WTC11 (cell line): Measurements from ENCODE around the gene RAB34. TPM values are rescaled to one million over a fixed set of nuclear protein-coding genes. Genes with fewer than 3 reads are reported as not detected.

Experiments used
- ATAC-seq: fragments of 200-7000 bp; cut with Tn5 transposase; 2 replicates; pipeline ENCODE4 v1.10.0; 2021; ENCODE audit warnings: mild to moderate bottlenecking, moderate library complexity
- CTCF ChIA-PET: fragments of 300-600 bp; sonication (Branson Sonifier 250); formaldehyde crosslinking; loops from one replicate; lab custom pipeline; 2021; ENCODE audit warnings: antibody characterized with exemption; lab: Charles Lee
- POLR2A ChIA-PET: fragments of 350-600 bp; sonication (Branson Sonifier 250); formaldehyde crosslinking; loops from one replicate; lab custom pipeline; 2021; ENCODE audit warnings: antibody characterized with exemption; lab: Charles Lee
- DNase-seq: peaks from one replicate; pipeline ENCODE4 v3.0.0; 2021; ENCODE audit warnings: low spot score
- H3K27ac Mint-ChIP-seq: 2 replicates; pipeline ENCODE4 v1.8.0; 2021; ENCODE audit warnings: mixed read lengths
- H3K27me3 Mint-ChIP-seq: 2 replicates; pipeline ENCODE4 v1.8.0; 2021; ENCODE audit warnings: low read depth, mild to moderate bottlenecking, moderate library complexity, mixed read lengths
- H3K36me3 Mint-ChIP-seq: 2 replicates; pipeline ENCODE4 v1.8.0; 2021; ENCODE audit warnings: mixed read lengths
- H3K4me1 Mint-ChIP-seq: 2 replicates; pipeline ENCODE4 v1.8.0; 2022; ENCODE audit warnings: mixed read lengths
- H3K4me3 Mint-ChIP-seq: 2 replicates; pipeline ENCODE4 v1.8.0; 2021; ENCODE audit warnings: mild to moderate bottlenecking, moderate library complexity, mixed read lengths
- H3K9me3 Mint-ChIP-seq: 2 replicates; pipeline ENCODE4 v1.8.0; 2021; ENCODE audit warnings: mixed read lengths
- CREB1 ChIP-seq: sonication (generic); formaldehyde crosslinking; IDR thresholded peaks from 2 replicates; pipeline ENCODE4 v1.8.0; 2023; ENCODE audit warnings: mild to moderate bottlenecking, missing genetic modification reagents
- FOXJ3 ChIP-seq: sonication (generic); formaldehyde crosslinking; IDR thresholded peaks from 2 replicates; pipeline ENCODE4 v1.9.0; 2021; ENCODE audit warnings: missing genetic modification reagents, mild to moderate bottlenecking, borderline replicate concordance
- GRHL2 ChIP-seq: fragments of 250-450 bp; sonication (Bioruptor Pico); IDR thresholded peaks from 2 replicates; pipeline ENCODE4 v1.8.0; 2022; ENCODE audit warnings: mild to moderate bottlenecking, moderate library complexity; ENCODE audit not compliant: insufficient replicate concordance, severe bottlenecking
- NFATC4 ChIP-seq: fragments of 250-450 bp; sonication (Bioruptor Pico); IDR thresholded peaks from 2 replicates; pipeline ENCODE4 v1.9.0; 2021; ENCODE audit warnings: mild to moderate bottlenecking
- NR1H2 ChIP-seq: sonication (generic); formaldehyde crosslinking; IDR thresholded peaks from 2 replicates; pipeline ENCODE4 v1.9.0; 2021; ENCODE audit warnings: mild to moderate bottlenecking, moderate library complexity, missing genetic modification reagents
- NR3C1 ChIP-seq: sonication (generic); formaldehyde crosslinking; conservative IDR thresholded peaks from 2 replicates; pipeline ENCODE4 v1.8.1; 2023; ENCODE audit warnings: low read depth, mild to moderate bottlenecking, missing genetic modification reagents
- SMAD4 ChIP-seq: sonication (generic); formaldehyde crosslinking; IDR thresholded peaks from 2 replicates; pipeline ENCODE4 v1.8.0; 2022; ENCODE audit warnings: mild to moderate bottlenecking, missing genetic modification reagents
- SP1 ChIP-seq: sonication (generic); formaldehyde crosslinking; conservative IDR thresholded peaks from 2 replicates; pipeline ENCODE4 v1.8.1; 2022; ENCODE audit warnings: missing genetic modification reagents
- ZBTB21 ChIP-seq: sonication (generic); formaldehyde crosslinking; IDR thresholded peaks from 2 replicates; pipeline ENCODE4 v1.8.1; 2023; ENCODE audit warnings: mild to moderate bottlenecking, missing genetic modification reagents, borderline replicate concordance
- ZNF121 ChIP-seq: sonication (generic); formaldehyde crosslinking; IDR thresholded peaks from 2 replicates; pipeline ENCODE4 v1.8.0; 2023; ENCODE audit warnings: missing genetic modification reagents
- ZNF219 ChIP-seq: sonication (generic); formaldehyde crosslinking; IDR thresholded peaks from 2 replicates; pipeline ENCODE4 v1.8.0; 2023; ENCODE audit warnings: missing genetic modification reagents, mild to moderate bottlenecking, borderline replicate concordance
- ZNF423 ChIP-seq: fragments of 250-450 bp; sonication (Bioruptor Pico); IDR thresholded peaks from 2 replicates; pipeline ENCODE4 v2.1.2; 2022; ENCODE audit warnings: mild to moderate bottlenecking, moderate library complexity
- total RNA-seq: library from RNA; stranded (reverse); gene quantifications from 3 replicates; pipeline ENCODE4 v1.2.3, GENCODE V29; 2021
- TF ChIP-seq, protein P1 (sequence below): fragments of 200-600 bp; IDR thresholded peaks from 2 replicates; pipeline ENCODE4 v1.8.0; 2022; ENCODE audit warnings: antibody characterized with exemption
- TF ChIP-seq, protein P2 (sequence below): fragments of 250-450 bp; sonication (Bioruptor Pico); conservative IDR thresholded peaks from 2 replicates; pipeline ENCODE4 v1.9.0; 2021; ENCODE audit warnings: mild to moderate bottlenecking
- TF ChIP-seq, protein P3 (sequence below): sonication (generic); formaldehyde crosslinking; IDR thresholded peaks from 2 replicates; pipeline ENCODE4 v1.8.0; 2023; ENCODE audit warnings: missing genetic modification reagents, mild to moderate bottlenecking, borderline replicate concordance
- TF ChIP-seq, protein P4 (sequence below): sonication (generic); formaldehyde crosslinking; IDR thresholded peaks from 2 replicates; pipeline ENCODE4 v1.8.1; 2022; ENCODE audit warnings: mild to moderate bottlenecking, missing genetic modification reagents, moderate library complexity, borderline replicate concordance
- TF ChIP-seq, protein P5 (sequence below): sonication (generic); formaldehyde crosslinking; IDR thresholded peaks from 2 replicates; pipeline ENCODE4 v1.8.1; 2022; ENCODE audit warnings: mild to moderate bottlenecking, moderate library complexity, missing genetic modification reagents
- TF ChIP-seq, protein P6 (sequence below): sonication (generic); formaldehyde crosslinking; IDR thresholded peaks from 2 replicates; pipeline ENCODE4 v1.8.1; 2023; ENCODE audit warnings: mild to moderate bottlenecking, missing genetic modification reagents, borderline replicate concordance

The RAB34 gene
- total RNA-seq, 1 experiment from 2014 or later: 181 TPM

DNA sequence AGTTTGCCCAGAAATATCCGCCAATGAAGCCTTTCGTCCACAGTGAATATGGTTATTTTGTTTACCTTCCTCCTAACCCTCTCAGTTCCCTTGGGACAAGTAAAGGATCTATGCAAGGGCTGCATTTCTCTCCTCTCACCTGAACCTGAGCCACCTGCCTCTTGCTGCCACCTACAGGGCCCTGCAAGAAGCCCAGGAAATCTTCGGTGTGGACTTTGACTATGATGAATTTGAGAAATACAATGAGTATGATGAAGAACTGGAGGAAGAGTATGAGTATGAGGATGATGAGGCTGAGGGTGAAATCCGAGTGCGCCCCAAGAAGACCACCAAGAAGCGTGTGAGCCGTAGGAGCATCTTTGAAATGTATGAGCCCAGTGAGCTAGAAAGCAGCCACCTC, 41.7 kb downstream of the RAB34 start:
- H3K4me1 Mint-ChIP-seq: no peaks in the 10 kb centered on the region
- no peak overlapping the region for H3K27ac Mint-ChIP-seq
- H3K36me3 Mint-ChIP-seq: peaks cover 78% of the 10 kb centered on the region
- TF ChIP-seq, protein P1, sequence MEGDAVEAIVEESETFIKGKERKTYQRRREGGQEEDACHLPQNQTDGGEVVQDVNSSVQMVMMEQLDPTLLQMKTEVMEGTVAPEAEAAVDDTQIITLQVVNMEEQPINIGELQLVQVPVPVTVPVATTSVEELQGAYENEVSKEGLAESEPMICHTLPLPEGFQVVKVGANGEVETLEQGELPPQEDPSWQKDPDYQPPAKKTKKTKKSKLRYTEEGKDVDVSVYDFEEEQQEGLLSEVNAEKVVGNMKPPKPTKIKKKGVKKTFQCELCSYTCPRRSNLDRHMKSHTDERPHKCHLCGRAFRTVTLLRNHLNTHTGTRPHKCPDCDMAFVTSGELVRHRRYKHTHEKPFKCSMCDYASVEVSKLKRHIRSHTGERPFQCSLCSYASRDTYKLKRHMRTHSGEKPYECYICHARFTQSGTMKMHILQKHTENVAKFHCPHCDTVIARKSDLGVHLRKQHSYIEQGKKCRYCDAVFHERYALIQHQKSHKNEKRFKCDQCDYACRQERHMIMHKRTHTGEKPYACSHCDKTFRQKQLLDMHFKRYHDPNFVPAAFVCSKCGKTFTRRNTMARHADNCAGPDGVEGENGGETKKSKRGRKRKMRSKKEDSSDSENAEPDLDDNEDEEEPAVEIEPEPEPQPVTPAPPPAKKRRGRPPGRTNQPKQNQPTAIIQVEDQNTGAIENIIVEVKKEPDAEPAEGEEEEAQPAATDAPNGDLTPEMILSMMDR: 0 out of 2 replicates have a peak, but pooled peaks have one; percentile 6
- TF ChIP-seq, protein P2, sequence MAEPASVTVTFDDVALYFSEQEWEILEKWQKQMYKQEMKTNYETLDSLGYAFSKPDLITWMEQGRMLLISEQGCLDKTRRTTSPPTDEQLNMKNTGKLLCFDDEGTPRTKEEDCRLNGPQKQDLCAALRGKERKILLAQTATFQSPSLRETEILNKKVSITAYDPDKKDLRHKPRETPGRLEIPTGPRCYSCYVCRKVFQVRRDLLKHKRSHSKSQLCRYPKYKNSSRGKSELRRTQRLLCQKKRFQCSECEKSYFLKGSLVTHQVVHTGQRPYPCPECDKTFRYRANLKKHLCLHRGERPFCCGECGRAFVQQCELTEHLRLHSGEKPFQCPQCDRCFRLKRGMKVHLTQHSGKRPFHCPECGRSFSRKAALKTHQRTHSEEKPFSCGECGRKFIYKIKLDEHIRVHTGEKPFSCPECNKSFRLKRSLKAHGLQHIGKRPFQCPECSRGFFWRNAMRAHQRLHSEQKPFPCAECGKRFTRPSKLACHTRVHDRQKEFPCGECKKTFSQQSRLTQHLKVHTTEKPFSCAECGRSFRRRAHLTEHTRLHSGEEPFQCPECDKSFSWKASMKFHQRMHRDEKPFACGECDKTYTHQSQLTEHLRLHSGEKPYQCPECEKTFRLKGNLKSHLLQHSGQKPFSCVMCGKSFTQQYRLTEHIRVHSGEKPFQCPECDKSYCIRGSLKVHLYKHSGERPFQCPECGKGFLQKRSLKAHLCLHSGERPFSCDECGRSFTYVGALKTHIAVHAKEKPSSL (CRISPR knock-in tag): no peak
- no peaks in the 10 kb centered on the region for H3K27me3 Mint-ChIP-seq
- no peaks in the 10 kb centered on the region for H3K9me3 Mint-ChIP-seq
- H3K4me3 Mint-ChIP-seq: no peak overlapping the region
- ChIA-PET POLR2A (no interaction called here), CTCF (interaction anchor here (2.8 kb wide), 1 partner anchor 31 kb away, joined by 11 read pairs; the partner anchor contains the start of gene BLTP2)
- DNase-seq: no peak
- ATAC-seq: peak; percentile 57

DNA sequence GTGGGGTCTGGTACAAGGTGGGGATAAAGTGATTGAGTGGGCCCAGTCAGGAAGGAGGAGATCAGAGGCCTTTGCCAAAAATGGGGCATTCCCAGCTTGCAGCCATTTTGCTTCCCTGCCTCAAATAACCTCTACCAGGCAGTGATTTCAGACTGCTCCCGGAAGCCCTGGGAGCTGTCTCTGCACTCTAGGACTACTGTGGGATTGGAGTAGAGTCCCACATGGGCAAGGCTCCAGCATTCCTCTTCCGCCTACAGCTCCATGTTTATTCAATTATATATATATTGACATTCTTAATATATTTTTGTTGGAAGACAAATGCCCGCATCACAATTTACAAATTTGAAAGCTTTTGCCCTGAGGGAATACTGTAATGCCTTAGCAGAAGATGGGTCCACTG, 42.2 kb downstream of the RAB34 start:
- Mint-ChIP-seq H3K36me3 (peaks cover 79% of the 10 kb centered on the region), H3K27ac (no peak overlapping the region), H3K9me3 (no peaks in the 10 kb centered on the region), H3K27me3 (no peaks in the 10 kb centered on the region), H3K4me1 (no peaks in the 10 kb centered on the region), H3K4me3 (no peak overlapping the region)
- TF ChIP-seq, protein P3, sequence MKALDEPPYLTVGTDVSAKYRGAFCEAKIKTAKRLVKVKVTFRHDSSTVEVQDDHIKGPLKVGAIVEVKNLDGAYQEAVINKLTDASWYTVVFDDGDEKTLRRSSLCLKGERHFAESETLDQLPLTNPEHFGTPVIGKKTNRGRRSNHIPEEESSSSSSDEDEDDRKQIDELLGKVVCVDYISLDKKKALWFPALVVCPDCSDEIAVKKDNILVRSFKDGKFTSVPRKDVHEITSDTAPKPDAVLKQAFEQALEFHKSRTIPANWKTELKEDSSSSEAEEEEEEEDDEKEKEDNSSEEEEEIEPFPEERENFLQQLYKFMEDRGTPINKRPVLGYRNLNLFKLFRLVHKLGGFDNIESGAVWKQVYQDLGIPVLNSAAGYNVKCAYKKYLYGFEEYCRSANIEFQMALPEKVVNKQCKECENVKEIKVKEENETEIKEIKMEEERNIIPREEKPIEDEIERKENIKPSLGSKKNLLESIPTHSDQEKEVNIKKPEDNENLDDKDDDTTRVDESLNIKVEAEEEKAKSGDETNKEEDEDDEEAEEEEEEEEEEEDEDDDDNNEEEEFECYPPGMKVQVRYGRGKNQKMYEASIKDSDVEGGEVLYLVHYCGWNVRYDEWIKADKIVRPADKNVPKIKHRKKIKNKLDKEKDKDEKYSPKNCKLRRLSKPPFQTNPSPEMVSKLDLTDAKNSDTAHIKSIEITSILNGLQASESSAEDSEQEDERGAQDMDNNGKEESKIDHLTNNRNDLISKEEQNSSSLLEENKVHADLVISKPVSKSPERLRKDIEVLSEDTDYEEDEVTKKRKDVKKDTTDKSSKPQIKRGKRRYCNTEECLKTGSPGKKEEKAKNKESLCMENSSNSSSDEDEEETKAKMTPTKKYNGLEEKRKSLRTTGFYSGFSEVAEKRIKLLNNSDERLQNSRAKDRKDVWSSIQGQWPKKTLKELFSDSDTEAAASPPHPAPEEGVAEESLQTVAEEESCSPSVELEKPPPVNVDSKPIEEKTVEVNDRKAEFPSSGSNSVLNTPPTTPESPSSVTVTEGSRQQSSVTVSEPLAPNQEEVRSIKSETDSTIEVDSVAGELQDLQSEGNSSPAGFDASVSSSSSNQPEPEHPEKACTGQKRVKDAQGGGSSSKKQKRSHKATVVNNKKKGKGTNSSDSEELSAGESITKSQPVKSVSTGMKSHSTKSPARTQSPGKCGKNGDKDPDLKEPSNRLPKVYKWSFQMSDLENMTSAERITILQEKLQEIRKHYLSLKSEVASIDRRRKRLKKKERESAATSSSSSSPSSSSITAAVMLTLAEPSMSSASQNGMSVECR (CRISPR knock-in tag): no peak
- TF ChIP-seq SMAD4 (CRISPR knock-in tag) (no peak), GRHL2 (CRISPR knock-in tag) (no peak), ZBTB21 (CRISPR knock-in tag) (no peak), NR3C1 (CRISPR knock-in tag) (no peak), ZNF423 (CRISPR knock-in tag) (no peak), NR1H2 (no peak), CREB1 (CRISPR knock-in tag) (no peak), NFATC4 (CRISPR knock-in tag) (no peak), ZNF121 (CRISPR knock-in tag) (no peak), SP1 (CRISPR knock-in tag) (no peak), ZNF219 (no peak), FOXJ3 (CRISPR knock-in tag) (no peak)
- TF ChIP-seq, protein P1: no peak
- TF ChIP-seq, protein P4, sequence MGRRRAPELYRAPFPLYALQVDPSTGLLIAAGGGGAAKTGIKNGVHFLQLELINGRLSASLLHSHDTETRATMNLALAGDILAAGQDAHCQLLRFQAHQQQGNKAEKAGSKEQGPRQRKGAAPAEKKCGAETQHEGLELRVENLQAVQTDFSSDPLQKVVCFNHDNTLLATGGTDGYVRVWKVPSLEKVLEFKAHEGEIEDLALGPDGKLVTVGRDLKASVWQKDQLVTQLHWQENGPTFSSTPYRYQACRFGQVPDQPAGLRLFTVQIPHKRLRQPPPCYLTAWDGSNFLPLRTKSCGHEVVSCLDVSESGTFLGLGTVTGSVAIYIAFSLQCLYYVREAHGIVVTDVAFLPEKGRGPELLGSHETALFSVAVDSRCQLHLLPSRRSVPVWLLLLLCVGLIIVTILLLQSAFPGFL (CRISPR knock-in tag): no peak
- TF ChIP-seq, protein P5, sequence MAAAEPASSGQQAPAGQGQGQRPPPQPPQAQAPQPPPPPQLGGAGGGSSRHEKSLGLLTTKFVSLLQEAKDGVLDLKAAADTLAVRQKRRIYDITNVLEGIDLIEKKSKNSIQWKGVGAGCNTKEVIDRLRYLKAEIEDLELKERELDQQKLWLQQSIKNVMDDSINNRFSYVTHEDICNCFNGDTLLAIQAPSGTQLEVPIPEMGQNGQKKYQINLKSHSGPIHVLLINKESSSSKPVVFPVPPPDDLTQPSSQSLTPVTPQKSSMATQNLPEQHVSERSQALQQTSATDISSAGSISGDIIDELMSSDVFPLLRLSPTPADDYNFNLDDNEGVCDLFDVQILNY (CRISPR knock-in tag): no peak
- TF ChIP-seq, protein P6, sequence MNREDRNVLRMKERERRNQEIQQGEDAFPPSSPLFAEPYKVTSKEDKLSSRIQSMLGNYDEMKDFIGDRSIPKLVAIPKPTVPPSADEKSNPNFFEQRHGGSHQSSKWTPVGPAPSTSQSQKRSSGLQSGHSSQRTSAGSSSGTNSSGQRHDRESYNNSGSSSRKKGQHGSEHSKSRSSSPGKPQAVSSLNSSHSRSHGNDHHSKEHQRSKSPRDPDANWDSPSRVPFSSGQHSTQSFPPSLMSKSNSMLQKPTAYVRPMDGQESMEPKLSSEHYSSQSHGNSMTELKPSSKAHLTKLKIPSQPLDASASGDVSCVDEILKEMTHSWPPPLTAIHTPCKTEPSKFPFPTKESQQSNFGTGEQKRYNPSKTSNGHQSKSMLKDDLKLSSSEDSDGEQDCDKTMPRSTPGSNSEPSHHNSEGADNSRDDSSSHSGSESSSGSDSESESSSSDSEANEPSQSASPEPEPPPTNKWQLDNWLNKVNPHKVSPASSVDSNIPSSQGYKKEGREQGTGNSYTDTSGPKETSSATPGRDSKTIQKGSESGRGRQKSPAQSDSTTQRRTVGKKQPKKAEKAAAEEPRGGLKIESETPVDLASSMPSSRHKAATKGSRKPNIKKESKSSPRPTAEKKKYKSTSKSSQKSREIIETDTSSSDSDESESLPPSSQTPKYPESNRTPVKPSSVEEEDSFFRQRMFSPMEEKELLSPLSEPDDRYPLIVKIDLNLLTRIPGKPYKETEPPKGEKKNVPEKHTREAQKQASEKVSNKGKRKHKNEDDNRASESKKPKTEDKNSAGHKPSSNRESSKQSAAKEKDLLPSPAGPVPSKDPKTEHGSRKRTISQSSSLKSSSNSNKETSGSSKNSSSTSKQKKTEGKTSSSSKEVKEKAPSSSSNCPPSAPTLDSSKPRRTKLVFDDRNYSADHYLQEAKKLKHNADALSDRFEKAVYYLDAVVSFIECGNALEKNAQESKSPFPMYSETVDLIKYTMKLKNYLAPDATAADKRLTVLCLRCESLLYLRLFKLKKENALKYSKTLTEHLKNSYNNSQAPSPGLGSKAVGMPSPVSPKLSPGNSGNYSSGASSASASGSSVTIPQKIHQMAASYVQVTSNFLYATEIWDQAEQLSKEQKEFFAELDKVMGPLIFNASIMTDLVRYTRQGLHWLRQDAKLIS (CRISPR knock-in tag): no peak
- DNase-seq (no peak), ATAC-seq (no peak)
- POLR2A ChIA-PET: no interaction called here
- CTCF ChIA-PET: interaction anchor here (2.8 kb wide), 1 partner anchor 31 kb away, joined by 11 read pairs; the partner anchor contains the start of gene BLTP2
